ENCODE results near the gene CBX2.

The CBX2 gene

DNA sequence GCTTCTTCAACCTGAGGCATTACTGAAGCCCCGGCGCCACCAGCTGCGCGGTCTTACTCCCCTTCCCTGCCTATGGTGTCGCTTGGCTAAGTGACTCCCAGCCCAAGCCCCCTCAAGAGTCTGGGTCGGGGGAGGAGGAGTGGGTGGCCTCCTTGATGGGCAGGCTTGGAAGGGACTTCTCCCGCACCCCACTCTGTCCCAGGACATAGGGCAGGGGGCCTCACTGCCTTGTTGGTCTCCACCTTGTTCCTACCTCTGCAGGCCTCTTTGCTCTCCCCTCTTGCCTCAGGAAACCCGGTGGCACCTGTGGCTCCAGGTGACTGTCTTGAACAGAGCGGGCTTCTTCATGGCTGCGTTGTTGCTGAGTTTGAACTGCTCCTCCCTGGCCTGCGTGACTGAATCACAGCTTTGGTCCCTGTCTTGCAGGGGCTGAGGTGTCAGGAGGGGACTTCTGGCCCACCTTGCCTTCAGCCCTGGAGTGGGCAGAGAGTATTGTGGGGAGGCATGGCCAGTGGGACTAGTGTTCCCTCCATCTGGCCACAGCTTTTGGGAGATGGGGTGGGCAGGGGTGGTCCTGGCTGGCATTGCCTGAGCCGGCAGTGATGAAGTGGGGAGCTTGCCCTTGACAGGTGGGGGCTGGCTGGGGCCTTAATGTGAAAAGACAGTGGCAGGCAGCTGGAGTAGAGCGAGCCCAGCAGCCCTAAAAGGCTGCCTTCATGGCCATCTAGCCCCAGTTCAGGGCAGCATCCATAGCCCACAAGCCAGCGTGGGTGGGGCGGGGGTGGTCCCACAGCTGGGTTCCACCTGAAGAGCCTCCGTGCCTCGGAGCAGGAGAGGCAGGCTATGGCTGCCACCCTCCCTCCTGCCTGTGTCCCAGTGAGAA, 7.3 kb downstream of the CBX2 start:
- H3K27me3 ChIP-seq (ENCODE audit: low read length) = no peaks in the 10 kb centered on the region

DNA sequence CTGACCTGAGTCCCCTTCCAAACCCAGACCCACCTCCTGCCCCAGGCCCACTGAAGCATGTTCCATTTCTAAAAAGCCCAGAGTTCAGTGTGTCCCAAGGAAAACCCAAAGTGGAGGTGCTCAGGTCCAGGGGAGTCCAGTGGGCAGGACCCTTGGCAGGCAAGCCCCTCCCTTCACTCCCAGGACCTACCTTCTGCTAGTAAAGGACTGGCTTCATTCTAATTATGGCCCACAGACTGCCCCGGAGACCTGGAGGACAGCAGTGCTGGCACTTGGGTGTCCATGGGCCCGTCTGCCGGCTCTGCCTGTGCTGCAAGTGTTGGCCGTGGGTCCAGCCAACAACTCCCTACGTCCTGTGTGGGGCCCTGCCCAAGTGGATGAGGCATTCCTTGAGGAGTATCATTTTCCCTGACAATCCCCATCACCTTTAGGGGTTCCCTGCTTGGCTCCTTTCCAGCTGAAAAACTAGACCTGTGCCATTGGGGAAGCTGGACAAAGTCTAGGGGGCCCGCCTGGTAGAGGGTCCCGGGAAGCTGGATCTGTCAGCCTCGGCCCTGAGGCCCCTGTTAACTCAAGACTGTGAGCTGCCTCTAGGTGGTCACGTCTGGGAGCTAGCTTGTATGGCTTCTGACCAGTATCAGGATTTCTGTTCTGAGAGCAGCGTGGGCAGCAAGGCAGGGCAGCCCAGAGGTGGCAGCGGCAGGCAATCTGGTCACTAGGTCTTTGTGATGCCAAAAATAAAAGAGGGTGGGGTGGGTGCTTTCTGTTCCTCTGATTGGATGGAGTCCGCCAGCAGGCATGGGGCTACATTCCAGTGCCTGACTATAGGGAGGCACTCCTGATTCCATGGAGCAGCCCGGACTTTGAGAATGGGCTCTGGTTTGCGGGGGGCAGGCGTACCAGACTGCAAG, 8.2 kb downstream of the CBX2 start:
- Histone ChIP-seq H3K79me2 (ENCODE audit: insufficient read depth, low read length) (no peaks in the 10 kb centered on the region), H3K4me3 (ENCODE audit: insufficient read depth, low read length, poor library complexity, severe bottlenecking) (no peak overlapping the region), H2AFZ (ENCODE audit: low read depth, low read length, severe bottlenecking) (no peak overlapping the region), H3K27me3 (ENCODE audit: low read length) (no peaks in the 10 kb centered on the region), H3K4me2 (ENCODE audit: low read depth, low read length, poor library complexity, severe bottlenecking) (no peak overlapping the region), H3F3A (ENCODE audit: insufficient read depth) (0 out of 2 replicates have a peak, but pooled peaks cover 2% of the 10 kb centered on the region), H4K20me1 (ENCODE audit: low read depth, low read length) (no peaks in the 10 kb centered on the region), H3K9me3 (ENCODE audit: insufficient read depth, low read length) (no peaks in the 10 kb centered on the region), H3K9ac (ENCODE audit: low read length) (no peak overlapping the region), H3K36me3 (ENCODE audit: low read length) (no peaks in the 10 kb centered on the region), H3K27ac (ENCODE audit: low read depth, low read length) (no peak overlapping the region), H3K9me2 (replicated peaks; ENCODE audit: insufficient read depth, low read length) (no peaks in the 10 kb centered on the region)
- TF ChIP-seq, protein P1, sequence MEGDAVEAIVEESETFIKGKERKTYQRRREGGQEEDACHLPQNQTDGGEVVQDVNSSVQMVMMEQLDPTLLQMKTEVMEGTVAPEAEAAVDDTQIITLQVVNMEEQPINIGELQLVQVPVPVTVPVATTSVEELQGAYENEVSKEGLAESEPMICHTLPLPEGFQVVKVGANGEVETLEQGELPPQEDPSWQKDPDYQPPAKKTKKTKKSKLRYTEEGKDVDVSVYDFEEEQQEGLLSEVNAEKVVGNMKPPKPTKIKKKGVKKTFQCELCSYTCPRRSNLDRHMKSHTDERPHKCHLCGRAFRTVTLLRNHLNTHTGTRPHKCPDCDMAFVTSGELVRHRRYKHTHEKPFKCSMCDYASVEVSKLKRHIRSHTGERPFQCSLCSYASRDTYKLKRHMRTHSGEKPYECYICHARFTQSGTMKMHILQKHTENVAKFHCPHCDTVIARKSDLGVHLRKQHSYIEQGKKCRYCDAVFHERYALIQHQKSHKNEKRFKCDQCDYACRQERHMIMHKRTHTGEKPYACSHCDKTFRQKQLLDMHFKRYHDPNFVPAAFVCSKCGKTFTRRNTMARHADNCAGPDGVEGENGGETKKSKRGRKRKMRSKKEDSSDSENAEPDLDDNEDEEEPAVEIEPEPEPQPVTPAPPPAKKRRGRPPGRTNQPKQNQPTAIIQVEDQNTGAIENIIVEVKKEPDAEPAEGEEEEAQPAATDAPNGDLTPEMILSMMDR (IDR thresholded peaks at IDR 0.05; ENCODE audit: insufficient read depth, low read length, poor library complexity, severe bottlenecking) = no peak
- no peak for TF ChIP-seq EZH2phosphoT487 (conservative IDR thresholded peaks at IDR 0.05; ENCODE audit: low read length)

More for the DNA sequence above, 7.3 kb downstream of the CBX2 start:
- no peaks in the 10 kb centered on the region for H3K79me2 ChIP-seq (ENCODE audit: insufficient read depth, low read length)
- H3K27ac ChIP-seq (ENCODE audit: low read depth, low read length) = no peak overlapping the region
- H3K4me2 ChIP-seq (ENCODE audit: low read depth, low read length, poor library complexity, severe bottlenecking) = no peak overlapping the region
- no peaks in the 10 kb centered on the region for H3K36me3 ChIP-seq (ENCODE audit: low read length)
- H3K4me3 ChIP-seq (ENCODE audit: insufficient read depth, low read length, poor library complexity, severe bottlenecking) = no peak overlapping the region
- no peak overlapping the region for H3K9ac ChIP-seq (ENCODE audit: low read length)
- 0 out of 2 replicates have a peak, but pooled peaks cover 2% of the 10 kb centered on the region for H3F3A ChIP-seq (ENCODE audit: insufficient read depth)
- no peak overlapping the region for H2AFZ ChIP-seq (ENCODE audit: low read depth, low read length, severe bottlenecking)
- H3K9me2 ChIP-seq (replicated peaks; ENCODE audit: insufficient read depth, low read length) = no peaks in the 10 kb centered on the region
- no peaks in the 10 kb centered on the region for H3K9me3 ChIP-seq (ENCODE audit: insufficient read depth, low read length)
- no peak for TF ChIP-seq EZH2phosphoT487 (conservative IDR thresholded peaks at IDR 0.05; ENCODE audit: low read length)
- TF ChIP-seq, protein P1 (IDR thresholded peaks at IDR 0.05; ENCODE audit: insufficient read depth, low read length, poor library complexity, severe bottlenecking) = no peak
- H4K20me1 ChIP-seq (ENCODE audit: low read depth, low read length) = no peaks in the 10 kb centered on the region

DNA sequence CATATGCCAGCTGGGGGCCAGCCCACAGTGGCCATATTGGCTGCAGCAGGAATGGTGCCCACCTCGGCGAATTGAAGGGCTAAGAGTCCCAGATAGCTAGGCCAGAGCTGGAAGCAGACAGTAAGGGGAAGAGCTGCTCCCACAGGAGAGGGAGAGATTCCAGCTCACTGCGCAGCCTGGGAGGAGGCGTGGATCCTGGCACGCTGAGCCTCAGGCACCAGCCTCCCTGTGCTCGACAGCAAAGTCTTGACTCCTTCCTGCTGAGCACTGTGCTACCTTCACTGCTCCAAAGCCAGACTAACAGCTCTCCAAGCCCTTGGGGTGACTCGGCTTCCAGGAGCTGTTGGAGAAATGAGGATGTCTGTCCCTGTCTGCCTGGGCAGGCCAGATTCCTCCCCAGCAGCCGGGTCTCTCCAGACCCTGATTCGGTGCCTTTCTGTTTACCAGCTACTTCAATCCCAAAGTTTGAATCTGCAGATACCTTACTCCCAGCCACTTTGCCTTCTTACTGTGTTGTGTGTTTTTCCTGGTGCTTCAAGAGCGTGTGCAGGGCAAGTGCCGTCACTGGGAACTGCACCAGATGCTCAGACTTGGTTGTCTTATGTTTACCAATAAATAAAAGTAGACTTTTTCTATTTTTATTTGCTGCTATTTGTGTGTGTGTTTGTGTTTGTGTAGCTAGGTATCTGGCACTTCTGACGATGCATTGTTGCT, 9.1 kb downstream of the CBX2 start:
- Histone ChIP-seq H3K9me2 (replicated peaks; ENCODE audit: insufficient read depth, low read length) (no peaks in the 10 kb centered on the region), H3K9me3 (ENCODE audit: insufficient read depth, low read length) (no peaks in the 10 kb centered on the region), H3K4me2 (ENCODE audit: low read depth, low read length, poor library complexity, severe bottlenecking) (no peak overlapping the region), H4K20me1 (ENCODE audit: low read depth, low read length) (no peaks in the 10 kb centered on the region), H3K79me2 (ENCODE audit: insufficient read depth, low read length) (no peaks in the 10 kb centered on the region), H3K4me3 (ENCODE audit: insufficient read depth, low read length, poor library complexity, severe bottlenecking) (no peak overlapping the region), H2AFZ (ENCODE audit: low read depth, low read length, severe bottlenecking) (no peak overlapping the region), H3K36me3 (ENCODE audit: low read length) (no peaks in the 10 kb centered on the region), H3K9ac (ENCODE audit: low read length) (no peak overlapping the region), H3K27ac (ENCODE audit: low read depth, low read length) (no peak overlapping the region), H3K27me3 (ENCODE audit: low read length) (no peaks in the 10 kb centered on the region), H3F3A (ENCODE audit: insufficient read depth) (0 out of 2 replicates have a peak, but pooled peaks cover 2% of the 10 kb centered on the region)
- TF ChIP-seq EZH2phosphoT487 (conservative IDR thresholded peaks at IDR 0.05; ENCODE audit: low read length) = no peak

Measured in SU-DHL-6 (cell line).